GM12872 (cell line): ENCODE measurements around the gene TRABD2B.
A peak's percentile ranks its signal among the peaks of the same experiment; 100 is the strongest.

ENCODE experiments used
- TF ChIP-seq, protein P1 (sequence below): IDR thresholded peaks from 3 replicates; pipeline ENCODE4 v1.5.1; 2011; ENCODE audit warnings: low read depth, mild to moderate bottlenecking, low read length, moderate library complexity; ENCODE audit not compliant: insufficient read depth

The TRABD2B gene

DNA sequence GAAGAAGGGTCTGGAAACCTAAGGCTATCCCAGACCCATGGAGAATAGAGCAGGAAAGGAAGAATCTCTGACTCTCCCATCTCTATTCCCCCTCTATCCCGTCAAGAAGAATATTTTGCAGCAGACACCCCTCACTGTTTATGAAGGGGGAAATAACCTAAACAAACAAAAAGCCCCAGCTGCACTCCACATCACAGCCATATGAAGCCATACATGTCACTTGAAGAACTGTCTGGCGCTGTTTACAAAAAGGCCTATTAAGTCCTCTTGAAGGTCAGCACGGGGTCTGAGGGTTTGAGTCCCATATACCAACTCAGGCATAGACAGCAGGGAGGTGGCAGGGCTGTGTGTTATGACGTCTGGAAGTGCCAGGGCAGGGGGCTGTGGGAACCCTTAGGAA is 31.4 kb downstream of the TRABD2B start:
- TF ChIP-seq, protein P1, sequence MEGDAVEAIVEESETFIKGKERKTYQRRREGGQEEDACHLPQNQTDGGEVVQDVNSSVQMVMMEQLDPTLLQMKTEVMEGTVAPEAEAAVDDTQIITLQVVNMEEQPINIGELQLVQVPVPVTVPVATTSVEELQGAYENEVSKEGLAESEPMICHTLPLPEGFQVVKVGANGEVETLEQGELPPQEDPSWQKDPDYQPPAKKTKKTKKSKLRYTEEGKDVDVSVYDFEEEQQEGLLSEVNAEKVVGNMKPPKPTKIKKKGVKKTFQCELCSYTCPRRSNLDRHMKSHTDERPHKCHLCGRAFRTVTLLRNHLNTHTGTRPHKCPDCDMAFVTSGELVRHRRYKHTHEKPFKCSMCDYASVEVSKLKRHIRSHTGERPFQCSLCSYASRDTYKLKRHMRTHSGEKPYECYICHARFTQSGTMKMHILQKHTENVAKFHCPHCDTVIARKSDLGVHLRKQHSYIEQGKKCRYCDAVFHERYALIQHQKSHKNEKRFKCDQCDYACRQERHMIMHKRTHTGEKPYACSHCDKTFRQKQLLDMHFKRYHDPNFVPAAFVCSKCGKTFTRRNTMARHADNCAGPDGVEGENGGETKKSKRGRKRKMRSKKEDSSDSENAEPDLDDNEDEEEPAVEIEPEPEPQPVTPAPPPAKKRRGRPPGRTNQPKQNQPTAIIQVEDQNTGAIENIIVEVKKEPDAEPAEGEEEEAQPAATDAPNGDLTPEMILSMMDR = no peak

DNA sequence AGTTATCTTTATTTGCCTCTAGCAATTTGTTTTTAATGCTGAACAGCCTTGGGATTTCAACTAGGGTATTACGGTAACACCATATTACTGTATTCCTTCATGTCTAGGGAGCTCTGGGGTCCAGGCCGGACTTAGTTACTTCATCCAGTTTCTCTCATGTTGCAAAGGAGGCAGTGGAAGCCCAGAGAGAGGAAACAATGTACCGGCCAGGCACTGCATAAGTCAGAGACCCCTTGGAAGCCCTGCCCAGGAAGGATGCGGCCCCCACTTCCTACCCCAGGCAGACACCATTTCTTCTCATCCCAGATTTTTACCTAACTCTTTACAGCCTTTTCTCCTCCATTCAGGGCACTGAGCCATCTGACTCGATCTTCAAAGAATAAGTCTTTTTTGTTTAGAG is 32.5 kb downstream of the TRABD2B start:
- TF ChIP-seq, protein P1 = no peak

DNA sequence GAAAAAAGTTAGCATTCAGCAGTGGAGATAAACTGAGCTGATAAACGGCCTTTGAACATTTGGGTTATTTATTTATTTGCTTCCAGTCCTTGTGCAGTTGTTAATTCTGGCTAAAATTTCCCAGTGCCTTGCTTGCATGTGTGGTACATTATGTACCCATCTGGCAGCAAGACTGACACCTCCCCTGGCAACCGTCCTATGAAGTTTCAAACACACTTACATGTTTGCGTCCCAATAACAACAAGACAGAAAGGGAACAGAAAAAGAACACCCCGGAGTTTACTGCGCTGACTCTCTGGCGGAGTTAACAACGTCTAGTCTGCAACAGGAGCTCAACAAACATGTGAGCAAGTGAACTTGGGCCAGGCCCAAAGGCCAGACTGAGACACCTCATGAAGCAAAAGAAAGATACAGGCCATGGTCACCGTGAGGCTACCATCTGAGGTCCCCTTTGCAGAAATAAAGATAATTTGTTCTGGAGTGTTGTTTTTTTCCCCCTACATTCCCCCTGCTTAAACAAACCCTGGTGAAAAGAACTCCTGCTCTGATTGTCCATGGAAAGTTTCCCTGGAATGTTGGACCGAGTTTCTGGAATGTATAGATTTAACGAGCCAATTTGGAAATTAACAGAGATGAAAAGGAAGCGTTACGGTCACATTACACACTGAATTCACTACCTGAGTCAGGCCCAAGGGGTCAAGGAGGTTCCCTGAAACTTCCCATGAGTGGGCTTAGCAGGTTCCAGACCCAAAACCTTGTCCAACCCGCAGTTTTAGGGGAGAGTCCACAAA is 33.4 kb downstream of the TRABD2B start:
- TF ChIP-seq, protein P1 = no peak

DNA sequence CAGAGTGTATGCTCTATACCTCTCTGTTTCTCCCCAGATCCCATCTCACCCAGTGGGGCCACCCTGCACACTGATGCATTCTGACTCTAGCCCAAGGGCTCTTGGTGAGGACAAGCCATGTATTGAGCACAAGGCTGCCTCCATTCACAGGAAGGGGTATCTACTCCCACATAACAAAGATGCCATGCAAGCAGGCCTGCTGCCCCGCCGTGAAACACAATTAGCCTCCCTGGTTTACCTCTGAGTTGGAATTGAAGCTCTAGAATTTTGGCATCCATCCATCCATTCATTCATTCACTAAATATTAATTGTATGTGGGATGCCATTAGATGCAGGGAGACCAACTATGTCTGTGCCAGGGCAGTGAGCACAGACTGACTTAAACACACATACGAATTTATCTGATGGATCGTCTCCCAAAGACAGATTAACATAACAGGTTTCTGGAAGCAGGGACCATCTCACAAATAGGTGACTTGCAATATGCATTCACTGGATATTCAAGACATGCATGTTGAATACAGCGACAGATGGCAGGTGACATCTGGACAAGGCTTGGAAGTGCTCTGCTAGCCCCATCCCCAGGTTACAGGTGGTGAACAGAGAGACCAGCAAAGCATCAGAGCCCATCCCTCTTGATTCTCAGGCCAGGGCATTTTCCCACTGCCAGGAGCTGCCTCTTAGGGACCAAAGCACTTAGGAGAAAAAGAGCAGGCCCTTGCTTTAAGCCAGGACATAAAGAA is 34.3 kb downstream of the TRABD2B start:
- TF ChIP-seq, protein P1 = no peak

- TF ChIP-seq, protein P1 = no peak
Observed at GRCh38 chr1:47953661-47954060, 43.5 kb downstream of the TRABD2B start.

- TF ChIP-seq, protein P1 = 0 out of 3 replicates have a peak, but pooled peaks have one; percentile 10
Observed at GRCh38 chr1:47951545-47952235, 45.5 kb downstream of the TRABD2B start.

DNA sequence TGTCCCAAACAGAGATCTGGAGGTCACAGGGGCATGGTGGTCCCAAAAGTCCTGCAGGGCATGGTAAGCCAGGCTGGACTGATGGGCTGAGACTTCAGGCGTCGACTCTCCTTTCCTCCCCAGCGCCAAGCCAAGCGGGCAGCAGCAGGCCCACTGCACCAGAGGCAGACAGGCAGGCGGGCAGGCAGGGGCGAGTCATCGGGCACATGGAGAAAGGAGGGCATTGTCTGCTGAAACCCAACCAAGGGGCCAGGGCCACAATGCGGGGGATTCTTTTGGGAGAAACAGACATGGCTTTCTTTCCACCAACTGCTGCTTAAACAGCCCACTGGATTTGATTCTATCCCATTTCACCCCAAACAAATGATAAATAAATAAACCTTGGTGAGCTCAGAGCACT is 46.2 kb downstream of the TRABD2B start:
- TF ChIP-seq, protein P1 = no peak
